ENCODE measurements around the gene FNIP1. TPM values are rescaled to one million over a fixed set of nuclear protein-coding genes. Genes with fewer than 3 reads are reported as not detected.

FNIP1 gene
- total and polyA plus RNA-seq, 8 donors = 21.5 to 49.3 (median 25.5) TPM

DNA sequence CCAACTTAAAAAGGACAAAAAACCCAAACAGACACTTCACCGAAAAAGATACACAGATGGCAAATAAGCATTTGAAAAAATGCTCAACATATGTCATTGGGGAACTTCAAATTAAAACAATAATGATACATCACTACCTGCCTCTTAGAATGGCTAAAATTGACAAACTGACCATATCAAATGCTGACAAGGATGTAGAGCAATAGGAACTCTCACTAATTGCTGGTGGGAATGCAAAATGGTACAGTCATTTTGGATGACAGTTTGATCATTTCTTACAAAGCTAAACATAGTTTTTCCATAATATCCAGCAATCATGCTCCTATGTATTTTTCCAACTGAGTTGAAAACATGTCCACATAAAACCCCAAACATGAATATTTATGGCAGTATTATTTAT, 102.9 kb downstream of the FNIP1 start:
- ATAC-seq = no peak
- TF ChIP-seq, protein P1, sequence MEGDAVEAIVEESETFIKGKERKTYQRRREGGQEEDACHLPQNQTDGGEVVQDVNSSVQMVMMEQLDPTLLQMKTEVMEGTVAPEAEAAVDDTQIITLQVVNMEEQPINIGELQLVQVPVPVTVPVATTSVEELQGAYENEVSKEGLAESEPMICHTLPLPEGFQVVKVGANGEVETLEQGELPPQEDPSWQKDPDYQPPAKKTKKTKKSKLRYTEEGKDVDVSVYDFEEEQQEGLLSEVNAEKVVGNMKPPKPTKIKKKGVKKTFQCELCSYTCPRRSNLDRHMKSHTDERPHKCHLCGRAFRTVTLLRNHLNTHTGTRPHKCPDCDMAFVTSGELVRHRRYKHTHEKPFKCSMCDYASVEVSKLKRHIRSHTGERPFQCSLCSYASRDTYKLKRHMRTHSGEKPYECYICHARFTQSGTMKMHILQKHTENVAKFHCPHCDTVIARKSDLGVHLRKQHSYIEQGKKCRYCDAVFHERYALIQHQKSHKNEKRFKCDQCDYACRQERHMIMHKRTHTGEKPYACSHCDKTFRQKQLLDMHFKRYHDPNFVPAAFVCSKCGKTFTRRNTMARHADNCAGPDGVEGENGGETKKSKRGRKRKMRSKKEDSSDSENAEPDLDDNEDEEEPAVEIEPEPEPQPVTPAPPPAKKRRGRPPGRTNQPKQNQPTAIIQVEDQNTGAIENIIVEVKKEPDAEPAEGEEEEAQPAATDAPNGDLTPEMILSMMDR (IDR thresholded peaks at IDR 0.05) = no peak
- Histone ChIP-seq H3K27ac (no peak overlapping the region), H3K4me1 (no peaks in the 10 kb centered on the region), H3K36me3 (peaks cover 0 to 35% of the 10 kb centered on the region in 2 donors), H3K9me3 (no peaks in the 10 kb centered on the region), H3K27me3 (no peaks in the 10 kb centered on the region), H3K4me3 (no peak overlapping the region)
- intact Hi-C loops (cut with DNase I) = no loop called here
- DNase-seq = no peak

DNA sequence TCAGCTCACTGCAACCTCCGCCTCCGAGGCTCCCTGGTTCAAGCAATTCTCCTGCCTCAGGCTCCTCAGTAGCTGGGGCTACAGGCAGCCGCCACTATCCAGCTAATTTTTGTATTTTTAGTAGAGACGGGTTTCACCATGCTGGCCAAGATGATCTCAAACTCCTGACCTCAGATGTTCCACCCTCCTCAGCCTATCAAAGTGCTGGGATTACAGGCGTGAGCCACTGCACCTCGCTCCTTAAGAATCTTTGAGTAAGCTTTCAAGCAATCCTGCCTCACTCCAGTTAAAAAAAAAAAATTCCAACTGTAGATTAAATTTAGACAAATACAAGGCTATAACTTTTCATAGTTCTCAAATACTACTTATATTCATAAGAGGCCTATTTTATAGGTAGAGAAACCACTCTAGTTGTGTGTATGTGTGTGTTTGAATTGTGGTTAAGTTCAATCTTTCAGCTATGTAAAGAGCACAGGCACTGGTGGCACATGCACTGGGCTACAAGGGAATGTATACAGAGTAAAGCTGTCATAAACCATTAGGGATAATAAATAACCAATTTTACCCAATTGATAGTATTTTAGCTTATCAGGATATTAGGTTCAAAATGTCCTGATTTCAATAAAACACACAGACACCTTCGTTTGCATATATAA, 111.2 kb downstream of the FNIP1 start:
- H3K4me1 ChIP-seq = no peaks in the 10 kb centered on the region
- ATAC-seq (peak; percentile 84), DNase-seq (peak in 1 of 4 donors; percentile 36)
- no peaks in the 10 kb centered on the region for H3K9me3 ChIP-seq
- intact Hi-C loops (cut with DNase I) = no loop called here
- no peaks in the 10 kb centered on the region for H3K27me3 ChIP-seq
- no peak overlapping the region for H3K27ac ChIP-seq
- H3K36me3 ChIP-seq = peaks cover 0 to 21% of the 10 kb centered on the region in 2 donors
- TF ChIP-seq, protein P1 (IDR thresholded peaks at IDR 0.05) = no peak
- H3K4me3 ChIP-seq = no peak overlapping the region

DNA sequence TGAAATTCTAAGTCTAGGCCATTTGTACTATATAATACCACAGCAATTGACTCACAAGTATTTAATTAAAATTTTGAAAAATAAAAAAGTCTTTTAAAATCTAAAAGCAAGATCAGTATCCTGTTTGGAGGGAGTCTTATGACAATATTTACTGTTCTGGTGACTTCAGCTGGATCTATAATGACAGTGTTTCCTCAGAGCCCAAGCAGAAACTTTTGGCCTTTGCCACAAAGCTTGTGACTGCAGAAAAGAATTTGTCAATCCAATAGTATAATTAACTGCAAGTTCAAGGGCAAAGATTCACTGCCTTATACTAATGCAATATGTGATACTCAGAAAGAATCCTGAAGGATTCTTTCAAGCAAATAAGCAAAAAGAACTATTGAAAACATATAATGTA, 112.2 kb downstream of the FNIP1 start:
- Histone ChIP-seq H3K27ac (no peak overlapping the region), H3K4me3 (no peak overlapping the region), H3K4me1 (peaks cover 0 to 10% of the 10 kb centered on the region in 2 donors), H3K9me3 (no peaks in the 10 kb centered on the region), H3K27me3 (no peaks in the 10 kb centered on the region), H3K36me3 (peaks cover 0 to 10% of the 10 kb centered on the region in 2 donors)
- intact Hi-C loops (cut with DNase I) = no loop called here
- DNase-seq = no peak
- TF ChIP-seq, protein P1 (IDR thresholded peaks at IDR 0.05) = no peak
- no peak for ATAC-seq

DNA sequence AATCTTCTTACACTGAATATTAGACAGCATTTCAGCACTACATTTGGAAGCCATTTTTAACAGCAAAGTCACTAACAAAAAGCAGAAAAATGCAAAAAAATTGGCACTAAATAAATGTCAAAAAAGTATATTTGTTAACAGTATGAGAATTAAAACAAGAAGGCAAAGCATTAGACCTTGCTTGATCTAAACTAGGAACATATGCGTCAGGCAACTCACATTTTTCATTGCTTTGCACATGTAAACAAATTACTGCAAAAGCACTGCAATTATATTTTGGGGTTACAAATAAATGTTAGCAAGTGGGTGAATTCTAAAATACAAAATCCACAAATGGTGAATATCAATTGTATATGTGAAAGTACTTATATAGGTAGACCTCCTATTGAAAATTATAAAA, 112.8 kb downstream of the FNIP1 start:
- no peak overlapping the region for H3K4me3 ChIP-seq

DNA sequence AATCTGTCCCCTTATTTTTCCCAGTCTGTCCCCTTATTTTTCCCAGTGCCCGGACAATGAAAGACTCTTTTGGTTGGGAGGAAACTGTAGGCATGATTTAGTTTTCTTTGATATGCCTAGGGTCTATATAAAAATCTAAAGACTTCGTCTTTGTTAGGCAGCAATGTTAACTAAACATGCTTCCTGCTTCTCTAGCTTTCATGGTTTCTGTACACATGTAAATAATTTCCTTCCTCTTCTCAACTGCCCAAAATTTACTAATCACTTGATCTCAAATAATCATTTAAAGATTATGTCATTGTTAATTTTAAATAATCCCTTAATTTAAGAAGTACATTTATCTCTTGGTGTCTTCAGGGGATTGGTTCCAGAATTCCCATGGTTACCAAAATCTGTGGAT, 114.0 kb downstream of the FNIP1 start:
- intact Hi-C loops (cut with DNase I) = no loop called here

More for the DNA sequence above, 112.8 kb downstream of the FNIP1 start:
- ATAC-seq (no peak), DNase-seq (no peak)
- Histone ChIP-seq H3K27ac (no peak overlapping the region), H3K36me3 (peaks cover 0 to 14% of the 10 kb centered on the region in 2 donors), H3K9me3 (no peaks in the 10 kb centered on the region), H3K4me1 (peaks cover 0 to 16% of the 10 kb centered on the region in 2 donors), H3K27me3 (no peaks in the 10 kb centered on the region)
- TF ChIP-seq, protein P1 (IDR thresholded peaks at IDR 0.05) = no peak
- intact Hi-C loops (cut with DNase I) = no loop called here

More for the DNA sequence above, 114.0 kb downstream of the FNIP1 start:
- Histone ChIP-seq H3K27ac (peak overlapping the region in 1 of 2 donors; percentile 48), H3K27me3 (no peaks in the 10 kb centered on the region), H3K36me3 (peaks cover 0 to 26% of the 10 kb centered on the region in 2 donors), H3K4me1 (peaks cover 0 to 19% of the 10 kb centered on the region in 2 donors), H3K9me3 (no peaks in the 10 kb centered on the region), H3K4me3 (no peak overlapping the region)
- no peak for ATAC-seq
- DNase-seq = no peak
- TF ChIP-seq, protein P1 (IDR thresholded peaks at IDR 0.05) = no peak
